ENCODE data around the gene GLIPR2.
"Not testable (repeated sequence)": the region's sequence is repeated elsewhere in the genome, so short reads cannot be mapped to it uniquely, and the experiment has no call there.

The GLIPR2 gene

GRCh38 chr9:36125062-36125855 is 11.3 kb upstream of the GLIPR2 start:
- DNase-seq: no peak

- no peak for DNase-seq
Measured at GRCh38 chr9:36126016-36126730, 10.4 kb upstream of the GLIPR2 start.

- DNase-seq: no peak
Measured at GRCh38 chr9:36127652-36128244, 8.8 kb upstream of the GLIPR2 start.

- no peak for DNase-seq
Measured at GRCh38 chr9:36128349-36128748, 8.2 kb upstream of the GLIPR2 start.

- DNase-seq: no peak
Measured at GRCh38 chr9:36129139-36129538, 7.4 kb upstream of the GLIPR2 start.

- DNase-seq: not testable (repeated sequence)
Measured at GRCh38 chr9:36131666-36132065, 4.9 kb upstream of the GLIPR2 start.

GRCh38 chr9:36132086-36132485 is 4.4 kb upstream of the GLIPR2 start:
- no peak for DNase-seq

GRCh38 chr9:36134761-36135505 is 1.6 kb upstream of the GLIPR2 start:
- no peak for DNase-seq

- no peak for DNase-seq
Measured at GRCh38 chr9:36135741-36136271, 727 bp upstream of the GLIPR2 start.

GRCh38 chr9:36136894-36137391 is 410 bp downstream of the GLIPR2 start:
- DNase-seq: peak in 1 of 4 experiments; percentile 39

GRCh38 chr9:36137392-36138004 is 965 bp downstream of the GLIPR2 start:
- no peak for DNase-seq

- no peak for DNase-seq
Measured at GRCh38 chr9:36138496-36138895, 2.0 kb downstream of the GLIPR2 start.

GRCh38 chr9:36138901-36139300 is 2.4 kb downstream of the GLIPR2 start:
- no peak for DNase-seq

GRCh38 chr9:36140086-36141084 is 3.9 kb downstream of the GLIPR2 start:
- no peak for DNase-seq

GRCh38 chr9:36141288-36141687 is 4.8 kb downstream of the GLIPR2 start:
- DNase-seq: no peak

GRCh38 chr9:36141761-36142160 is 5.2 kb downstream of the GLIPR2 start:
- no peak for DNase-seq

GRCh38 chr9:36142510-36143244 is 6.1 kb downstream of the GLIPR2 start:
- DNase-seq: no peak

- DNase-seq: no peak
Measured at GRCh38 chr9:36143245-36143641, 6.7 kb downstream of the GLIPR2 start.

- DNase-seq: no peak
Measured at GRCh38 chr9:36144309-36145232, 8.0 kb downstream of the GLIPR2 start.

Measured in activated naive CD4-positive, alpha-beta T cell (primary cell).